GM12878 (cell line): ENCODE data around the gene CDH20. TPM values are rescaled to one million over a fixed set of nuclear protein-coding genes. Genes with fewer than 3 reads are reported as not detected.

Experiments used
- ATAC-seq: fragments of 200-7000 bp; cut with Tn5 transposase; 3 replicates; pipeline ENCODE4 v1.9.1; 2020; ENCODE audit warnings: mild to moderate bottlenecking, moderate library complexity
- BruUV-seq: library from RNA; stranded (reverse); fragments of 400-500 nt; replicated peaks from 2 replicates; lab custom pipeline; 2021; lab: Mats Ljungman, UMichigan
- CTCF ChIA-PET: fragments of 300-600 bp; sonication (Branson Sonifier 250); formaldehyde crosslinking; extraction: SDS; loops from one replicate; lab custom pipeline; 2021; ENCODE audit warnings: inconsistent platforms; lab: Yijun Ruan, JAX
- POLR2A ChIA-PET: fragments of 350-600 bp; formaldehyde crosslinking; extraction: SDS; loops from one replicate; lab custom pipeline; 2021; ENCODE audit warnings: inconsistent platforms; lab: Charles Lee
- RAD21 ChIA-PET: fragments of 300-600 bp; sonication (Branson Sonifier 250); formaldehyde crosslinking; loops from one replicate; lab custom pipeline; 2023; ENCODE audit warnings: antibody characterized with exemption; ENCODE audit not compliant: unreplicated experiment; lab: Charles Lee
- SMC1A ChIA-PET: fragments of 300-600 bp; sonication (Branson Sonifier 250); formaldehyde crosslinking; loops from one replicate; lab custom pipeline; 2023; ENCODE audit not compliant: unreplicated experiment, uncharacterized antibody; lab: Charles Lee
- DNase-seq: peaks from one replicate; pipeline ENCODE4 v3.0.0-alpha.2; 2011; ENCODE audit warnings: low read depth, low spot score
- FAIRE-seq: peaks from 3 replicates; lab custom pipeline; 2011; peaks lifted over from hg19 to GRCh38; lab: Jason Lieb, UNC
- H2AFZ ChIP-seq: 2 replicates; pipeline ENCODE4 v1.6.0; 2011; ENCODE audit warnings: low read depth, low read length, control low read depth; ENCODE audit not compliant: control insufficient read depth
- H3K27ac ChIP-seq: 2 replicates; pipeline ENCODE4 v1.5.1; 2011; ENCODE audit warnings: control low read depth; ENCODE audit not compliant: control insufficient read depth, insufficient read depth
- H3K27me3 ChIP-seq, 2 experiments: replicated peaks in 1 of 2; 2 replicates each; pipeline versions ENCODE4 v1.6.0 to v1.6.1; 2011; ENCODE audit warnings: low read length in 1 of 2; ENCODE audit not compliant: control insufficient read depth in 2 of 2, insufficient read depth in 2 of 2
- H3K36me3 ChIP-seq, 2 experiments: 2 replicates each; pipeline ENCODE4 v1.5.1; 2011; ENCODE audit warnings: low read length in 1 of 2; ENCODE audit not compliant: control insufficient read depth in 2 of 2, insufficient read depth in 2 of 2
- H3K4me1 ChIP-seq: 2 replicates; pipeline ENCODE4 v1.6.1; 2011; ENCODE audit warnings: mild to moderate bottlenecking, low read length, moderate library complexity, mixed read lengths; ENCODE audit not compliant: control insufficient read depth, insufficient read depth
- H3K4me2 ChIP-seq: 2 replicates; pipeline ENCODE4 v1.6.0; 2011; ENCODE audit warnings: control low read depth; ENCODE audit not compliant: control insufficient read depth, insufficient read depth
- H3K4me3 ChIP-seq: fragments of 200-600 bp; sonication (generic); 2 replicates; pipeline ENCODE4 v1.5.1; 2016
- H3K79me2 ChIP-seq: 2 replicates; pipeline ENCODE4 v1.6.0; 2011; ENCODE audit warnings: low read length; ENCODE audit not compliant: control insufficient read depth, insufficient read depth
- H3K9ac ChIP-seq: 2 replicates; pipeline ENCODE4 v1.8.0; 2011; ENCODE audit warnings: low read length, control low read depth, mixed read lengths; ENCODE audit not compliant: control insufficient read depth, insufficient read depth
- H3K9me3 ChIP-seq: replicated peaks from 3 replicates; pipeline ENCODE4 v1.5.1; 2011; ENCODE audit warnings: mild to moderate bottlenecking, low read length; ENCODE audit not compliant: control insufficient read depth, insufficient read depth
- H4K20me1 ChIP-seq: 2 replicates; pipeline ENCODE4 v1.6.0; 2011; ENCODE audit not compliant: control insufficient read depth, insufficient read depth
- ASH2L ChIP-seq: fragments of 300-600, 200-600 bp; sonication (generic); IDR thresholded peaks from 2 replicates; pipeline ENCODE4 v1.6.1; 2017; ENCODE audit warnings: low read depth, mild to moderate bottlenecking, borderline replicate concordance
- BACH1 ChIP-seq: fragments of 450-650 bp; IDR thresholded peaks from 2 replicates; pipeline ENCODE4 v1.6.1; 2017; ENCODE audit warnings: mild to moderate bottlenecking, borderline replicate concordance
- HDAC2 ChIP-seq: fragments of 200-600 bp; sonication (generic); IDR thresholded peaks from 2 replicates; pipeline ENCODE4 v1.6.1; 2017
- IKZF2 ChIP-seq, 2 experiments: fragments of 450-650 bp; IDR thresholded peaks; 2 replicates each; pipeline ENCODE4 v1.6.1; 2017; ENCODE audit warnings: mild to moderate bottlenecking in 2 of 2, moderate library complexity in 2 of 2
- JUNB ChIP-seq: IDR thresholded peaks from 2 replicates; pipeline ENCODE4 v1.6.1; 2016; ENCODE audit warnings: antibody characterized with exemption, mild to moderate bottlenecking
- PAX8 ChIP-seq: fragments of 450-650 bp; IDR thresholded peaks from 2 replicates; pipeline ENCODE4 v1.6.1; 2017; ENCODE audit warnings: mild to moderate bottlenecking, moderate library complexity
- POU2F2 ChIP-seq: IDR thresholded peaks from 3 replicates; pipeline ENCODE4 v1.6.1; 2011; ENCODE audit warnings: low read depth, mild to moderate bottlenecking, low read length, borderline replicate concordance
- YY1 ChIP-seq: IDR thresholded peaks from 2 replicates; pipeline ENCODE4 v1.6.1; 2011; ENCODE audit warnings: low read depth, mild to moderate bottlenecking, low read length
- ZZZ3 ChIP-seq: IDR thresholded peaks from 2 replicates; pipeline ENCODE4 v1.6.1; 2011; ENCODE audit warnings: low read depth; ENCODE audit not compliant: control insufficient read depth, insufficient read length
- WGBS: methylation state at CpG from one replicate; pipeline ENCODE4 v1.1.6; 2016; ENCODE audit warnings: low lambda C conversion rate; ENCODE audit not compliant: insufficient replicate concordance, insufficient coverage; ENCODE audit errors: missing lambda C conversion rate; 5-methylcytosine and 5-hydroxymethylcytosine counted together
- in situ Hi-C: fragments of 300-500 bp; cut with MboI; formaldehyde crosslinking; loops from 9 replicates; pipeline ENCODE4 v1.14.3; 2018; ENCODE audit warnings: mixed read lengths
- intact Hi-C: fragments of 100-400 bp; cut with micrococcal nuclease; formaldehyde crosslinking; loops from one replicate; pipeline ENCODE4 v1.14.2; 2022; ENCODE audit not compliant: unreplicated experiment
- polyA plus RNA-seq, 11 experiments: library from polyadenylated mRNA; depleted of rRNA in 4 of 11; unstranded in 6 of 11; stranded (reverse) in 5 of 11; fragments of >200 nt; fragmentation: Nextera tagmentation in 4 of 11; fragmentation: Illumina TruSeq in 1 of 11; extraction: Ambion mirVana in 4 of 11; extraction: Trizol in 1 of 11; gene quantifications; 1 replicate in 1 of 11; 2 replicates in 10 of 11; pipeline versions ENCODE4 v1.2.1 to v1.2.3, GENCODE V29; 2011 to 2016; ENCODE audit warnings: inconsistent platforms in 2 of 11, missing spikeins in 2 of 11, low read depth in 1 of 11
- total RNA-seq, 4 experiments: library from RNA; depleted of rRNA in 3 of 4; stranded (reverse); fragments of >200 nt in 3 of 4; fragmentation: Illumina TruSeq in 1 of 4; extraction: Trizol in 1 of 4; gene quantifications; 2 replicates each; pipeline versions ENCODE4 v1.2.1 to v1.2.3, GENCODE V29; 2013 to 2021
- TF ChIP-seq, protein P1 (sequence below): fragments of 450-650 bp; IDR thresholded peaks from 2 replicates; pipeline ENCODE4 v1.6.1; 2017; ENCODE audit warnings: mild to moderate bottlenecking, low read depth, inconsistent platforms; ENCODE audit not compliant: poor library complexity, severe bottlenecking

Gene CDH20
- total and polyA plus RNA-seq, 10 of the 15 experiments (the other 5 are each of a cell fraction or from before 2014, with no cell fraction given): not detected

- BruUV-seq: no TSS peak
- in situ Hi-C loops (no loop called here), intact Hi-C loops (no loop called here)
- RAD21 ChIA-PET: no interaction called here
- Histone ChIP-seq H2AFZ (no peak overlapping the region), H3K9me3 (no peaks in the 10 kb centered on the region), H3K4me1 (no peaks in the 10 kb centered on the region), H3K27me3 (no peaks in the 10 kb centered on the region), H3K79me2 (no peaks in the 10 kb centered on the region), H3K9ac (no peak overlapping the region), H4K20me1 (no peaks in the 10 kb centered on the region), H3K27ac (no peak overlapping the region), H3K36me3 (no peaks in the 10 kb centered on the region), H3K4me2 (no peak overlapping the region), H3K4me3 (no peak overlapping the region)
- DNase-seq (no peak), ATAC-seq (no peak), FAIRE-seq (no peak)
- WGBS: 62% methylated on average over 6 of the region's 6 CpGs
- SMC1A ChIA-PET: no interaction called here
- no peak for TF ChIP-seq IKZF2 (IDR thresholded peaks at IDR 0.05)
- TF ChIP-seq POU2F2: no peak
- TF ChIP-seq PAX8: no peak
- TF ChIP-seq HDAC2: no peak
- TF ChIP-seq JUNB: no peak
- no peak for TF ChIP-seq ZZZ3
- TF ChIP-seq YY1: no peak
- TF ChIP-seq ASH2L: no peak
- TF ChIP-seq, protein P1, sequence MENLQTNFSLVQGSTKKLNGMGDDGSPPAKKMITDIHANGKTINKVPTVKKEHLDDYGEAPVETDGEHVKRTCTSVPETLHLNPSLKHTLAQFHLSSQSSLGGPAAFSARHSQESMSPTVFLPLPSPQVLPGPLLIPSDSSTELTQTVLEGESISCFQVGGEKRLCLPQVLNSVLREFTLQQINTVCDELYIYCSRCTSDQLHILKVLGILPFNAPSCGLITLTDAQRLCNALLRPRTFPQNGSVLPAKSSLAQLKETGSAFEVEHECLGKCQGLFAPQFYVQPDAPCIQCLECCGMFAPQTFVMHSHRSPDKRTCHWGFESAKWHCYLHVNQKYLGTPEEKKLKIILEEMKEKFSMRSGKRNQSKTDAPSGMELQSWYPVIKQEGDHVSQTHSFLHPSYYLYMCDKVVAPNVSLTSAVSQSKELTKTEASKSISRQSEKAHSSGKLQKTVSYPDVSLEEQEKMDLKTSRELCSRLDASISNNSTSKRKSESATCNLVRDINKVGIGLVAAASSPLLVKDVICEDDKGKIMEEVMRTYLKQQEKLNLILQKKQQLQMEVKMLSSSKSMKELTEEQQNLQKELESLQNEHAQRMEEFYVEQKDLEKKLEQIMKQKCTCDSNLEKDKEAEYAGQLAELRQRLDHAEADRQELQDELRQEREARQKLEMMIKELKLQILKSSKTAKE: no peak
- no peak for TF ChIP-seq BACH1
- POLR2A ChIA-PET: no interaction called here
- CTCF ChIA-PET: no interaction called here
Observed at GRCh38 chr18:61528961-61529360, 195.7 kb downstream of the CDH20 start.
